Activated T-helper 1 cell treated with anti-CD3 and anti-CD28 coated beads, Interleukin-12 subunit alpha, Interleukin-12 subunit beta, Interleukin-2, Interleukin-4 antibody, amounts not matched to agents 30 ng/mL and 10 ng/mL and 1 ng/mL, durations not matched to agents 14 hours and 24 hours and 36 hours (primary cell): Measurements from ENCODE around the gene TMTC2. TPM values are rescaled to one million over a fixed set of nuclear protein-coding genes. Genes with fewer than 3 reads are reported as not detected.
"Not testable (repeated sequence)": the region's sequence is repeated elsewhere in the genome, so short reads cannot be mapped to it uniquely, and the experiment has no call there.

ENCODE experiments used
- DNase-seq: peaks from one replicate; pipeline ENCODE4 v3.0.0; 2021; ENCODE audit warnings: low spot score
- H3K27ac Mint-ChIP-seq: one replicate; pipeline ENCODE4 v1.8.0; 2021; ENCODE audit warnings: mild to moderate bottlenecking, mixed read lengths
- H3K27me3 Mint-ChIP-seq: one replicate; pipeline ENCODE4 v1.8.0; 2022; ENCODE audit warnings: mild to moderate bottlenecking, moderate library complexity, mixed read lengths; ENCODE audit not compliant: insufficient read depth
- H3K36me3 Mint-ChIP-seq: one replicate; pipeline ENCODE4 v1.8.0; 2021; ENCODE audit warnings: low read depth, mixed read lengths
- H3K4me1 Mint-ChIP-seq: one replicate; pipeline ENCODE4 v1.8.0; 2021; ENCODE audit warnings: low read depth, mixed read lengths
- H3K4me3 Mint-ChIP-seq: one replicate; pipeline ENCODE4 v1.8.0; 2021; ENCODE audit warnings: mild to moderate bottlenecking, moderate library complexity, mixed read lengths
- H3K9me3 Mint-ChIP-seq: one replicate; pipeline ENCODE4 v1.8.0; 2021; ENCODE audit warnings: mixed read lengths
- intact Hi-C: fragments of 100-400 bp; cut with micrococcal nuclease; formaldehyde crosslinking; loops from one replicate; pipeline ENCODE4 v1.15.1; 2024
- total RNA-seq: library from RNA; stranded (reverse); gene quantifications from 2 replicates; pipeline ENCODE4 v1.2.3, GENCODE V29; 2022

TMTC2 gene
- total RNA-seq, 1 donor from 2014 or later, result 2.6 TPM

- no peak overlapping the region for H3K27ac Mint-ChIP-seq
- H3K36me3 Mint-ChIP-seq, result no peaks in the 10 kb centered on the region
- H3K4me1 Mint-ChIP-seq, result no peaks in the 10 kb centered on the region
- no peaks in the 10 kb centered on the region for H3K27me3 Mint-ChIP-seq
- intact Hi-C loops, result no loop called here
- DNase-seq, result no peak
- no peak overlapping the region for H3K4me3 Mint-ChIP-seq
- no peaks in the 10 kb centered on the region for H3K9me3 Mint-ChIP-seq
Observed at GRCh38 chr12:82818271-82819035, 131.7 kb downstream of the TMTC2 start.

GRCh38 chr12:82826505-82826904, 139.8 kb downstream of the TMTC2 start:
- H3K4me3 Mint-ChIP-seq, result no peak overlapping the region
- no peaks in the 10 kb centered on the region for H3K27me3 Mint-ChIP-seq
- intact Hi-C loops, result no loop called here
- DNase-seq, result no peak
- H3K27ac Mint-ChIP-seq, result no peak overlapping the region
- no peaks in the 10 kb centered on the region for H3K36me3 Mint-ChIP-seq
- H3K4me1 Mint-ChIP-seq, result no peaks in the 10 kb centered on the region
- H3K9me3 Mint-ChIP-seq, result no peaks in the 10 kb centered on the region

GRCh38 chr12:82832096-82832495, 145.4 kb downstream of the TMTC2 start:
- H3K27me3 Mint-ChIP-seq, result no peaks in the 10 kb centered on the region
- H3K4me1 Mint-ChIP-seq, result no peaks in the 10 kb centered on the region
- H3K4me3 Mint-ChIP-seq, result no peak overlapping the region
- no peak overlapping the region for H3K27ac Mint-ChIP-seq
- intact Hi-C loops, result no loop called here
- no peaks in the 10 kb centered on the region for H3K9me3 Mint-ChIP-seq
- no peaks in the 10 kb centered on the region for H3K36me3 Mint-ChIP-seq
- no peak for DNase-seq

- DNase-seq, result no peak
- no peaks in the 10 kb centered on the region for H3K9me3 Mint-ChIP-seq
- no peak overlapping the region for H3K27ac Mint-ChIP-seq
- H3K4me3 Mint-ChIP-seq, result no peak overlapping the region
- H3K27me3 Mint-ChIP-seq, result no peaks in the 10 kb centered on the region
- intact Hi-C loops, result no loop called here
- no peaks in the 10 kb centered on the region for H3K36me3 Mint-ChIP-seq
- H3K4me1 Mint-ChIP-seq, result no peaks in the 10 kb centered on the region
Observed at GRCh38 chr12:82832981-82833380, 146.3 kb downstream of the TMTC2 start.

GRCh38 chr12:82833481-82833880, 146.8 kb downstream of the TMTC2 start:
- DNase-seq, result no peak
- H3K9me3 Mint-ChIP-seq, result no peaks in the 10 kb centered on the region
- H3K27me3 Mint-ChIP-seq, result no peaks in the 10 kb centered on the region
- H3K36me3 Mint-ChIP-seq, result no peaks in the 10 kb centered on the region
- no peak overlapping the region for H3K27ac Mint-ChIP-seq
- H3K4me1 Mint-ChIP-seq, result no peaks in the 10 kb centered on the region
- intact Hi-C loops, result no loop called here
- H3K4me3 Mint-ChIP-seq, result no peak overlapping the region

GRCh38 chr12:82835217-82835616, 148.5 kb downstream of the TMTC2 start:
- no peaks in the 10 kb centered on the region for H3K4me1 Mint-ChIP-seq
- intact Hi-C loops, result no loop called here
- no peaks in the 10 kb centered on the region for H3K36me3 Mint-ChIP-seq
- H3K27ac Mint-ChIP-seq, result no peak overlapping the region
- H3K4me3 Mint-ChIP-seq, result no peak overlapping the region
- no peaks in the 10 kb centered on the region for H3K27me3 Mint-ChIP-seq
- no peak for DNase-seq
- H3K9me3 Mint-ChIP-seq, result no peaks in the 10 kb centered on the region

GRCh38 chr12:82838131-82838551, 151.4 kb downstream of the TMTC2 start:
- DNase-seq, result no peak
- H3K4me1 Mint-ChIP-seq, result no peaks in the 10 kb centered on the region
- no peak overlapping the region for H3K27ac Mint-ChIP-seq
- intact Hi-C loops, result no loop called here
- H3K36me3 Mint-ChIP-seq, result no peaks in the 10 kb centered on the region
- H3K27me3 Mint-ChIP-seq, result no peaks in the 10 kb centered on the region
- no peaks in the 10 kb centered on the region for H3K9me3 Mint-ChIP-seq
- no peak overlapping the region for H3K4me3 Mint-ChIP-seq

GRCh38 chr12:82838827-82839226, 152.1 kb downstream of the TMTC2 start:
- Mint-ChIP-seq H3K9me3 (no peaks in the 10 kb centered on the region), H3K27me3 (no peaks in the 10 kb centered on the region), H3K4me1 (no peaks in the 10 kb centered on the region), H3K4me3 (no peak overlapping the region), H3K27ac (no peak overlapping the region), H3K36me3 (no peaks in the 10 kb centered on the region)
- intact Hi-C loops, result no loop called here
- no peak for DNase-seq

- no peak overlapping the region for H3K4me3 Mint-ChIP-seq
- H3K36me3 Mint-ChIP-seq, result no peaks in the 10 kb centered on the region
- intact Hi-C loops, result no loop called here
- no peak overlapping the region for H3K27ac Mint-ChIP-seq
- no peak for DNase-seq
- H3K9me3 Mint-ChIP-seq, result no peaks in the 10 kb centered on the region
- no peaks in the 10 kb centered on the region for H3K27me3 Mint-ChIP-seq
- no peaks in the 10 kb centered on the region for H3K4me1 Mint-ChIP-seq
Observed at GRCh38 chr12:82839796-82840195, 153.1 kb downstream of the TMTC2 start.

GRCh38 chr12:82841487-82841904, 154.8 kb downstream of the TMTC2 start:
- no peaks in the 10 kb centered on the region for H3K4me1 Mint-ChIP-seq
- no peak overlapping the region for H3K4me3 Mint-ChIP-seq
- no peaks in the 10 kb centered on the region for H3K9me3 Mint-ChIP-seq
- H3K36me3 Mint-ChIP-seq, result no peaks in the 10 kb centered on the region
- intact Hi-C loops, result no loop called here
- no peak overlapping the region for H3K27ac Mint-ChIP-seq
- no peaks in the 10 kb centered on the region for H3K27me3 Mint-ChIP-seq
- no peak for DNase-seq

GRCh38 chr12:82842480-82842879, 155.8 kb downstream of the TMTC2 start:
- H3K4me1 Mint-ChIP-seq, result no peaks in the 10 kb centered on the region
- no peak for DNase-seq
- no peaks in the 10 kb centered on the region for H3K27me3 Mint-ChIP-seq
- H3K9me3 Mint-ChIP-seq, result no peaks in the 10 kb centered on the region
- intact Hi-C loops, result no loop called here
- H3K27ac Mint-ChIP-seq, result no peak overlapping the region
- no peak overlapping the region for H3K4me3 Mint-ChIP-seq
- no peaks in the 10 kb centered on the region for H3K36me3 Mint-ChIP-seq

GRCh38 chr12:82845076-82845475, 158.4 kb downstream of the TMTC2 start:
- H3K4me3 Mint-ChIP-seq, result not testable (repeated sequence)

GRCh38 chr12:82848845-82849244, 162.1 kb downstream of the TMTC2 start:
- H3K4me3 Mint-ChIP-seq, result no peak overlapping the region
- H3K27ac Mint-ChIP-seq, result no peak overlapping the region
- no peaks in the 10 kb centered on the region for H3K36me3 Mint-ChIP-seq
- H3K4me1 Mint-ChIP-seq, result no peaks in the 10 kb centered on the region
- no peaks in the 10 kb centered on the region for H3K27me3 Mint-ChIP-seq
- H3K9me3 Mint-ChIP-seq, result no peaks in the 10 kb centered on the region
- no peak for DNase-seq
- intact Hi-C loops, result no loop called here

More at GRCh38 chr12:82845076-82845475, 158.4 kb downstream of the TMTC2 start:
- H3K36me3 Mint-ChIP-seq, H3K9me3 Mint-ChIP-seq, DNase-seq, H3K27me3 Mint-ChIP-seq, H3K4me1 Mint-ChIP-seq, intact Hi-C loops, H3K27ac Mint-ChIP-seq: not testable (repeated sequence)

GRCh38 chr12:82852529-82852928, 165.8 kb downstream of the TMTC2 start:
- Mint-ChIP-seq H3K27ac (no peak overlapping the region), H3K9me3 (no peaks in the 10 kb centered on the region), H3K36me3 (peaks cover 4% of the 10 kb centered on the region), H3K4me1 (no peaks in the 10 kb centered on the region), H3K4me3 (no peak overlapping the region), H3K27me3 (no peaks in the 10 kb centered on the region)
- no peak for DNase-seq
- intact Hi-C loops, result no loop called here
